ENCODE data around the gene PHYKPL.

GRCh38 chr5:178216088-178216534, 16.5 kb downstream of the PHYKPL start:
- TF ChIP-seq POLR2A (IDR thresholded peaks at IDR 0.05) (no peak), CTCF (IDR thresholded peaks at IDR 0.05) (no peak)

Data from adrenal gland (tissue), 5 donors.